ENCODE measurements around the gene HIP1R.

Gene HIP1R

DNA sequence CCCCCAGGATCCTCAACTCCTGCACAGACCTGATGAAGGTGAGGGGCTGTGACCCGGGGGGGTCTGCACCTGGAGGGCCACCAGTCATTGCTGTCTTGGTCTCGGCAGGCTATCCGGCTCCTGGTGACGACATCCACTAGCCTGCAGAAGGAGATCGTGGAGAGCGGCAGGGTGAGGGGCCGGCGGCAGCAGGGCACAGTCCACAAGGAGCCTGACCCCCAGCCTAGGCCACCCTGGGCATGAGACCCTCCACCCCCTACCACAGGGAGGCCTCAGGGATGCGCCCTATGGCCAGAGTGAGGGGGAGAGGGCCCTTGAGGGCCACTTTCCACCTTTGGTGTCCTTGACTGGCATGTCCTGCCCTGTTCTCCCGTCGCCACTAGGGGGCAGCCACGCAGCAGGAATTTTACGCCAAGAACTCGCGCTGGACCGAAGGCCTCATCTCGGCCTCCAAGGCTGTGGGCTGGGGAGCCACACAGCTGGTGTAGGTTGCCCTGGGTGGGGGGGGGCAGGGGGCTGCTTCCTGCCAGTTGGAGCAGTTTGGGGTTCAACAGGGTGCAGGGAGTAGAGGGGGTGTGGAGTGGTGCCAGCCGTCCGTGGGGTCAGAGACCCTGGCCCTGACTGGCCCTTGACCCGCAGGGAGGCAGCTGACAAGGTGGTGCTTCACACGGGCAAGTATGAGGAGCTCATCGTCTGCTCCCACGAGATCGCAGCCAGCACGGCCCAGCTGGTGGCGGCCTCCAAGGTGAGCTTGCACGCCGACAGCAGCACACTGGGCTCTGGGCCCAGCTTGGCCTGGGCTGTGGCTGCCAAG lies 25.0 kb downstream of the HIP1R start:
- H3K4me3 ChIP-seq (ENCODE audit: low read depth, low read length), result no peak overlapping the region
- no peaks in the 10 kb centered on the region for H3K4me1 ChIP-seq (ENCODE audit: control insufficient read depth, insufficient read depth, low read length)
- H3K36me3 ChIP-seq (ENCODE audit: control insufficient read depth, insufficient read depth, low read length), result peaks cover 25% of the 10 kb centered on the region
- no peak overlapping the region for H3K9ac ChIP-seq (ENCODE audit: low read depth, low read length)
- H3K9me3 ChIP-seq (ENCODE audit: control insufficient read depth, insufficient read depth, low read length), result no peaks in the 10 kb centered on the region
- no peaks in the 10 kb centered on the region for H3K27me3 ChIP-seq (ENCODE audit: control insufficient read depth, insufficient read depth, low read length)

DNA sequence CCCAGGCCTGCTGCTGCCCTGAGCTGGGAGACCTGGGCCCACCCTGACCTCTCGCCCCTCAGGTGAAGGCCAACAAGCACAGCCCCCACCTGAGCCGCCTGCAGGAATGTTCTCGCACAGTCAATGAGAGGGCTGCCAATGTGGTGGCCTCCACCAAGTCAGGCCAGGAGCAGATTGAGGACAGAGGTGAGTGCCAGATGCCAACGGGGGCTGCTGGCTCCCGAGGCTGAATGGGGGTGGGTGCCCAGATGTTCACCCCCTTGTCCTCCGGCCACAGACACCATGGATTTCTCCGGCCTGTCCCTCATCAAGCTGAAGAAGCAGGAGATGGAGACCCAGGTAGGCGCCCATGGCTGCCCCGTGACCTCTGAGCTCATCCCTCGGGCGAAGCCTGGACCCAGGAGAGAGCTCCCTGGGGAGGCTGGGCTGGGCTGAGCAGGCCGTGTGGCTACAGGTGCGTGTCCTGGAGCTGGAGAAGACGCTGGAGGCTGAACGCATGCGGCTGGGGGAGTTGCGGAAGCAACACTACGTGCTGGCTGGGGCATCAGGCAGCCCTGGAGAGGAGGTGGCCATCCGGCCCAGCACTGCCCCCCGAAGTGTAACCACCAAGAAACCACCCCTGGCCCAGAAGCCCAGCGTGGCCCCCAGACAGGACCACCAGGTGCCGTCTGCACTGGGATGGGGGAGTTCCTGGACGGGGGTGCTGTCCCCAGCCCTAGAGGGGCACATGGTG lies 25.8 kb downstream of the HIP1R start:
- H3K36me3 ChIP-seq (ENCODE audit: control insufficient read depth, insufficient read depth, low read length), result peaks cover 25% of the 10 kb centered on the region
- H3K4me3 ChIP-seq (ENCODE audit: low read depth, low read length), result no peak overlapping the region
- H3K9me3 ChIP-seq (ENCODE audit: control insufficient read depth, insufficient read depth, low read length), result no peaks in the 10 kb centered on the region
- no peak overlapping the region for H3K9ac ChIP-seq (ENCODE audit: low read depth, low read length)
- H3K27me3 ChIP-seq (ENCODE audit: control insufficient read depth, insufficient read depth, low read length), result no peaks in the 10 kb centered on the region
- no peaks in the 10 kb centered on the region for H3K4me1 ChIP-seq (ENCODE audit: control insufficient read depth, insufficient read depth, low read length)

DNA sequence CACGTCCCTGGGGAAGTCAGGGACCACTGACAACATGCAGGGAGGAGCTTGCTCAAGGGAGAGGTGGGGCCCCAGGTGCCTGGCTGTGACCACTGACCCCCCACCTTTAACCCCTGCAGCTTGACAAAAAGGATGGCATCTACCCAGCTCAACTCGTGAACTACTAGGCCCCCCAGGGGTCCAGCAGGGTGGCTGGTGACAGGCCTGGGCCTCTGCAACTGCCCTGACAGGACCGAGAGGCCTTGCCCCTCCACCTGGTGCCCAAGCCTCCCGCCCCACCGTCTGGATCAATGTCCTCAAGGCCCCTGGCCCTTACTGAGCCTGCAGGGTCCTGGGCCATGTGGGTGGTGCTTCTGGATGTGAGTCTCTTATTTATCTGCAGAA lies 26.3 kb downstream of the HIP1R start:
- no peak overlapping the region for H3K4me3 ChIP-seq (ENCODE audit: low read depth, low read length)
- H3K9me3 ChIP-seq (ENCODE audit: control insufficient read depth, insufficient read depth, low read length), result no peaks in the 10 kb centered on the region
- no peaks in the 10 kb centered on the region for H3K27me3 ChIP-seq (ENCODE audit: control insufficient read depth, insufficient read depth, low read length)
- no peak overlapping the region for H3K9ac ChIP-seq (ENCODE audit: low read depth, low read length)
- H3K36me3 ChIP-seq (ENCODE audit: control insufficient read depth, insufficient read depth, low read length), result peaks cover 22% of the 10 kb centered on the region
- no peaks in the 10 kb centered on the region for H3K4me1 ChIP-seq (ENCODE audit: control insufficient read depth, insufficient read depth, low read length)

DNA sequence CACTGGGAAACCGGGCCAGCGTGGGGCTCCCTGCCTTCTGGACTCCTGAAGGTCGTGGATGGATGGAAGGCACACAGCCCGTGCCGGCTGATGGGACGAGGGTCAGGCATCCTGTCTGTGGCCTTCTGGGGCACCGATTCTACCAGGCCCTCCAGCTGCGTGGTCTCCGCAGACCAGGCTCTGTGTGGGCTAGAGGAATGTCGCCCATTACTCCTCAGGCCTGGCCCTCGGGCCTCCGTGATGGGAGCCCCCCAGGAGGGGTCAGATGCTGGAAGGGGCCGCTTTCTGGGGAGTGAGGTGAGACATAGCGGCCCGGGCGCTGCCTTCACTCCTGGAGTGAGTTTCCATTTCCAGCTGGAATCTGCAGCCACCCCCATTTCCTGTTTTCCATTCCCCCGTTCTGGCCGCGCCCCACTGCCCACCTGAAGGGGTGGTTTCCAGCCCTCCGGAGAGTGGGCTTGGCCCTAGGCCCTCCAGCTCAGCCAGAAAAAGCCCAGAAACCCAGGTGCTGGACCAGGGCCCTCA lies 26.9 kb downstream of the HIP1R start:
- no peak overlapping the region for H3K9ac ChIP-seq (ENCODE audit: low read depth, low read length)
- H3K27me3 ChIP-seq (ENCODE audit: control insufficient read depth, insufficient read depth, low read length), result no peaks in the 10 kb centered on the region
- H3K36me3 ChIP-seq (ENCODE audit: control insufficient read depth, insufficient read depth, low read length), result peaks cover 27% of the 10 kb centered on the region
- H3K9me3 ChIP-seq (ENCODE audit: control insufficient read depth, insufficient read depth, low read length), result no peaks in the 10 kb centered on the region
- no peak overlapping the region for H3K4me3 ChIP-seq (ENCODE audit: low read depth, low read length)
- H3K4me1 ChIP-seq (ENCODE audit: control insufficient read depth, insufficient read depth, low read length), result no peaks in the 10 kb centered on the region

DNA sequence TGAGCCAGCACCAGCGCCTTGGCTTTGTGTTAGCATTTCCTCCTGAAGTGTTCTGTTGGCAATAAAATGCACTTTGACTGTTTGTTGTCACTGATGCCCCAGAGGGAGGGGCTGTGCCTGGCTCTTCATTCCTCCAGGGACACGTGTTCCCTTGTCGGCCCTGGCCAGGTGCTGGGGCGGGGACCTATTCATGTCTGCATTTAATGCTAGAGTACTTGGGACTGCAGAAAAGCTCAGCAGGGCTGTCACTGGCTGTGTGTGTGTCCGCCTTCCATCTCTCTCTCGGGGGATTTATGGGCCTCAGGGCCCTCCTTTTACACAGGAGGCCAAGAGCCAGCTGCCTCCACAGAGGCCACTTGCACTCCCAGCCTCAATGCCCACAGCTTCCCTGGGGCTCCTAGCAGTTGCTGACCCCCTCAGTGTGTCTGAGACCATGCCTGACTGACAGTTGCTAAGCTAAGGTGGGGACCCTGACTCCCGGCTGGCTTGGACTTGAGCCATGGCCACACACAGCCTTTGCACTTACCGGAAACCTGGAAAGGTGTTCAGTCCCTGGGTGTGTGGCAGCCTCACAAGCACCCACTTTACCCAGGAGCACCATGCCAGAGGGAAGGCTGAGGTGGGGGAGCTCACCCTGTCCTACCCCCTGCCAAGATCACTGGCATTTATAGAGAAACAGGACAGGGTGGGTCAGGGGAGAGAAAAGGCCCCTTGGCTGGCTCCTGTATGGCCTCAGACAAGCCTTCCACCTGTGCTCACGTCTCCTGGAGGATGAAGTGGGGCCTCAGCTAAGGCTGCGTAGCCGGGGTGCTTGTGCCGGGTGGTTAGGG lies 27.8 kb downstream of the HIP1R start:
- no peaks in the 10 kb centered on the region for H3K27me3 ChIP-seq (ENCODE audit: control insufficient read depth, insufficient read depth, low read length)
- no peaks in the 10 kb centered on the region for H3K9me3 ChIP-seq (ENCODE audit: control insufficient read depth, insufficient read depth, low read length)
- no peaks in the 10 kb centered on the region for H3K4me1 ChIP-seq (ENCODE audit: control insufficient read depth, insufficient read depth, low read length)
- no peak overlapping the region for H3K4me3 ChIP-seq (ENCODE audit: low read depth, low read length)
- no peak overlapping the region for H3K9ac ChIP-seq (ENCODE audit: low read depth, low read length)
- peaks cover 34% of the 10 kb centered on the region for H3K36me3 ChIP-seq (ENCODE audit: control insufficient read depth, insufficient read depth, low read length)

DNA sequence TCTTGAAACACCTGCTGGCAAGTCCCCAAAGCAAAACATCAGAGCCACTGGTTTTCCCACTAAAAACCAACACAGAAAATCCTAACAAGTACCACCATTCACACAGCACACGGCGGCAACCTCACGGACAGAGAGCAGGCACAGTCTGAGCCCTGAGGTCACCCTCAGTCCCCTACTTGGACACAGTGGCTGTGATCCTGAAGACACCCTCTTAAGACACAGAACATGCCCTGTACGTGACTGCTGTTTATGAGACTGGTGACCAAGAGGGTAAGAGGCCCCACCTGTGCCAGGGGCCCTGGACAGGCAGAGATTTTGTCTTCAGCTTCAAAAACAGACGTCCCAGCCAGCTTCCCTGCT lies 29.6 kb downstream of the HIP1R start:
- H3K9me3 ChIP-seq (ENCODE audit: control insufficient read depth, insufficient read depth, low read length), result no peaks in the 10 kb centered on the region
- no peak overlapping the region for H3K4me3 ChIP-seq (ENCODE audit: low read depth, low read length)
- H3K27me3 ChIP-seq (ENCODE audit: control insufficient read depth, insufficient read depth, low read length), result peaks cover 10% of the 10 kb centered on the region
- H3K4me1 ChIP-seq (ENCODE audit: control insufficient read depth, insufficient read depth, low read length), result no peaks in the 10 kb centered on the region
- H3K36me3 ChIP-seq (ENCODE audit: control insufficient read depth, insufficient read depth, low read length), result peaks cover 50% of the 10 kb centered on the region
- H3K9ac ChIP-seq (ENCODE audit: low read depth, low read length), result no peak overlapping the region

DNA sequence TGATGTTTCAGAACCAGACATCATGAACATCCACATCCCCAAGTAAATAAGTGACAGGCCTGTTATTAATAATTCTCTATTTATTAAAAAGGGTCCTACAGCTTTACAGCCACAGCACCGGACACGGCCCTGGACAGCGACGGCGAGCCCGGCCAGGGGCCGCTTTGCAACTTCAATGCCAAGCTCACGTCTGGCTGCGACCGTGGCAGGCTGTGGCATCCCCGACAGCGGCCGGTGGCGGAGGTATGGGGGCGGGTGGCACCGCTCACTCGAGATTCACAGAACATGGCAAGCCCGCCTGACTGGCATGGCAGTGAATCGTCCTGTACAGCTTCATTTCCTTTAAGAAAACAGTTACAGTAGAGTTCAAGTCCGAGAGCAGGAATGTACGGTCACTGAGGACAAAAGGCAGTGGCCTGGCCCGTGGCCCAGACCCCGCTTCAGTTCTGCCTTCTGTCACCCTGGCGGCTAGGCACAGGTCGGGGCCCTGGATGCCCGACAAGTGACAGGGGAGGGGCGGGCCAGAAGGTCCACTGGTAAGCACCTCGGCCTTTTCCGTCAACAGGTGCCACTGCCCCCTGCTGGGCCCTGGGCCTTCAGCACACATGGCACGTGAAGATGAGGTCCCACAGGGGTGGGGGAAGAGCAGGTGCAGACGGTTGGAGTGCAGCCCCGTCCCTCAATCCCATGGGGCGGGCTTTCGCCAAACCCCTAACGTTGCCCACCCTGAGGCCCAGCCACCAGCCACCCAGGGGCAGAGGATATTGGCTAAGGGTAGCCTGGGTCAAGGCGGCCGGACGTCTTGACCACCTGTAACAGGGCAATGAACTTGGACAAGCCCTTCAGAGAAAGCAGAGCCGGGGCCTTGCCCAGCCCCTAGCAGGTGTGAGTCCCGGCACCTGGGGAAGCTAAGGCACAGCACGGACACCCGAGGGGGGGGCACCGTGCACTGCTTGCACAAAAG lies 30.3 kb downstream of the HIP1R start:
- Histone ChIP-seq H3K4me3 (ENCODE audit: low read depth, low read length) (no peak overlapping the region), H3K4me1 (ENCODE audit: control insufficient read depth, insufficient read depth, low read length) (no peaks in the 10 kb centered on the region), H3K27me3 (ENCODE audit: control insufficient read depth, insufficient read depth, low read length) (peaks cover 16% of the 10 kb centered on the region), H3K9ac (ENCODE audit: low read depth, low read length) (no peak overlapping the region), H3K9me3 (ENCODE audit: control insufficient read depth, insufficient read depth, low read length) (no peaks in the 10 kb centered on the region), H3K36me3 (ENCODE audit: control insufficient read depth, insufficient read depth, low read length) (peaks cover 54% of the 10 kb centered on the region)

DNA sequence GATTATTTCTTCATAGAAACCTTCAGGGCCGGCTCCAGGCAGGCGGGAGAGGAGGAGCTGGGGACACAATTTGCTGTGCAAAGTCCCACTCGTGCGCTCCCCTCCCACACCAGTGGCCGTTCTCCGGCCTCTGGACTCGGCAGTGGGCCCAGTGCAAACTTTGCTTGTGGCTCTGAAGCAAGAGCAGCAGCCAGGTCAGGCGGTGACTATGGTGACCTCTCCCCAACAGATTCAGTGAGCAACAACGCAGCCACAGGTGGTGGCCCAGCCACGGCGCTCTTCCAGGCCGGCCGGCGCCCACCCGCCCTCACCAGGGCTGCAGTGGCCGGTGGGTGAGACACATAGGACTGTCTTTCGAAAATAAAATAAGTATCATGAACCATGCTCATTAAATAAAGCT lies 31.1 kb downstream of the HIP1R start:
- Histone ChIP-seq H3K36me3 (ENCODE audit: control insufficient read depth, insufficient read depth, low read length) (peaks cover 49% of the 10 kb centered on the region), H3K4me3 (ENCODE audit: low read depth, low read length) (no peak overlapping the region), H3K9ac (ENCODE audit: low read depth, low read length) (no peak overlapping the region), H3K9me3 (ENCODE audit: control insufficient read depth, insufficient read depth, low read length) (no peaks in the 10 kb centered on the region), H3K4me1 (ENCODE audit: control insufficient read depth, insufficient read depth, low read length) (peaks cover 4% of the 10 kb centered on the region), H3K27me3 (ENCODE audit: control insufficient read depth, insufficient read depth, low read length) (peaks cover 25% of the 10 kb centered on the region)

DNA sequence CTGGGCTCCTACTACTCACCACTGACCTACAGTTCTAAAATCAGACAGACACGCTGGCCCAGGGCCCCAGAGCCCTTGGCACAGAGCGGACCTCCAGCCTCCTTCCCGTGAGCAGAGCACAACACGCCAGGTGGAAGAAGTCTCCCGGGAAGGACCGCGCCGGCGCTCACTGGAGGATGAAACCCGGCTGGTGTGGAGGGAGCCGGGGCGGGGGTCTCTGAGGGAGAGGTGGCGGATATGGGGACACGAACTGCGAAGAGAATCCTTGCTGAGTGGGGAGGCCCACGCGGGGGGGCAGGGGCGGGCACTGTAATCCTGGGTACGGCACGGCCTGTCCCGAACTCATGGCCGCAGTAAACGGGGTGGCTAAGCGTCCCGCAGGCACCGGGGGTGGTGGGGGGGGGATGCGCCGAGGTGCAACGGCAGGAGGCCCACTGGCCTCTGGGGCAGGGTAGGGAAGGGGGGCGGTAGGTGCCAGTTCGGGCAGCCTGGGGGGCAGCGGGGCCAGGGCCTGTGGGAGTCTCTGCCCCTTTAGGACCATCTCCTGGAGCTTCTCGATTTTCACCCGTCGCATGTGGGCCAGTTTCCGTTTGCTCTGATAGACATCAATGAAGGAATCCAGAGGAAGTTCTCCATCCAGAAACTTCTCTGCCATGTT lies 31.8 kb downstream of the HIP1R start:
- H3K9me3 ChIP-seq (ENCODE audit: control insufficient read depth, insufficient read depth, low read length), result no peaks in the 10 kb centered on the region
- peaks cover 46% of the 10 kb centered on the region for H3K36me3 ChIP-seq (ENCODE audit: control insufficient read depth, insufficient read depth, low read length)
- peaks cover 31% of the 10 kb centered on the region for H3K27me3 ChIP-seq (ENCODE audit: control insufficient read depth, insufficient read depth, low read length)
- peaks cover 10% of the 10 kb centered on the region for H3K4me1 ChIP-seq (ENCODE audit: control insufficient read depth, insufficient read depth, low read length)
- no peak overlapping the region for H3K9ac ChIP-seq (ENCODE audit: low read depth, low read length)
- no peak overlapping the region for H3K4me3 ChIP-seq (ENCODE audit: low read depth, low read length)

DNA sequence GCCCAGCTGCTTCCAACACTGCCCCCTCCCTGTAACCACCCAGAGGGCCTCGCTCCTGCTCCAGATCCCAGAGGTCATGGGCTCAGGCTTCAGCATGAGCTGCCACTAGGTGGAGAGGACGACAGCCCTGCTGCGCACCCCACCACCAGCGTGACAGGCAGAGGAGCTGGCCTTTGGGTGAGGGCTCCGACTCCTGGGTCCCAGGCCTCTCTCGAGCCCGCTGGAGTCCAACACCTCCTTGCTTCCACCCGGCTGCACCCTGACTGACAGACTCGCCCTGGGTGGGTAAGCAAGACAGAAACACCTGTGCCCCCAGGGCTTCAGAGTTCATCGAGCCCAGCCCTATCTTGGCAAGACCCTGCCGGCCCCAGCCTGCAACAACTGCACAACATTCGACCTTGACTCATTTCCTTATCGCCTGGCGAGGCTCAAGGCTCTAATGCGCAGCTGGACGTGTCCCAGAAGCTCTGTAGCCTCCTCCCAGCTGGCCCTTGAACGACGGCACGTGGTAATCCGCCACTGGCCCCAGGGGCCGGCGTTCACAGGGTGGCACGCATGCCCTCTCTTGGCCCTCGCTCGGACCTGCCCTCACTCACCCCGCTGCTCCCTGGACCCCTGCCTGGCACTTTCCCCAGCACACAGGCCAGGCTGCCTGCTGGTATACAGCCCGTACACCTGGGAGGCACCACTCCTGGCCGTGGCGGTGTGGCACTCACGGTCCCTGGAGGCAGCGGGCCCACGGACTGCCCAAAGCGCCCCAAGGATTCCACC lies 32.6 kb downstream of the HIP1R start:
- H3K4me1 ChIP-seq (ENCODE audit: control insufficient read depth, insufficient read depth, low read length), result peaks cover 16% of the 10 kb centered on the region
- peaks cover 36% of the 10 kb centered on the region for H3K27me3 ChIP-seq (ENCODE audit: control insufficient read depth, insufficient read depth, low read length)
- no peak overlapping the region for H3K9ac ChIP-seq (ENCODE audit: low read depth, low read length)
- no peak overlapping the region for H3K4me3 ChIP-seq (ENCODE audit: low read depth, low read length)
- H3K9me3 ChIP-seq (ENCODE audit: control insufficient read depth, insufficient read depth, low read length), result no peaks in the 10 kb centered on the region
- peaks cover 46% of the 10 kb centered on the region for H3K36me3 ChIP-seq (ENCODE audit: control insufficient read depth, insufficient read depth, low read length)

All from iPS-15b (cell line).